Measurements from ENCODE around the gene PFKFB3.

PFKFB3 gene

GRCh38 chr10:6219494-6219836 is 16.7 kb downstream of the PFKFB3 start:
- Histone ChIP-seq H3K27me3 (ENCODE audit: control insufficient read depth, low read length) (no peaks in the 10 kb centered on the region), H4K20me1 (ENCODE audit: control insufficient read depth, insufficient read depth, low read depth, low read length) (no peaks in the 10 kb centered on the region)

GRCh38 chr10:6220418-6221191 is 17.9 kb downstream of the PFKFB3 start:
- H3K4me1 ChIP-seq (ENCODE audit: control insufficient read depth, low read length), result no peaks in the 10 kb centered on the region
- H3K79me2 ChIP-seq (ENCODE audit: control insufficient read depth, low read length), result no peaks in the 10 kb centered on the region
- H3F3A ChIP-seq (ENCODE audit: control insufficient read depth, insufficient read depth), result no peaks in the 10 kb centered on the region
- H3K4me3 ChIP-seq (ENCODE audit: low read length), result no peak overlapping the region
- H3K9me2 ChIP-seq (replicated peaks; ENCODE audit: control insufficient read depth, low read length), result no peaks in the 10 kb centered on the region
- H3K4me2 ChIP-seq (ENCODE audit: low read length), result no peak overlapping the region
- no peaks in the 10 kb centered on the region for H3K27me3 ChIP-seq (ENCODE audit: control insufficient read depth, low read length)
- no peak for TF ChIP-seq CTCF (IDR thresholded peaks at IDR 0.05; ENCODE audit: low read depth, low read length, poor library complexity, severe bottlenecking)
- no peak for TF ChIP-seq EZH2phosphoT487 (IDR thresholded peaks at IDR 0.05; ENCODE audit: borderline replicate concordance, low read length)
- H4K20me1 ChIP-seq (ENCODE audit: control insufficient read depth, insufficient read depth, low read depth, low read length), result no peaks in the 10 kb centered on the region
- H3K9me3 ChIP-seq (ENCODE audit: control insufficient read depth, insufficient read depth, low read length), result no peaks in the 10 kb centered on the region
- H3K36me3 ChIP-seq (ENCODE audit: control insufficient read depth, low read length), result peaks cover 96% of the 10 kb centered on the region
- H3K27ac ChIP-seq (ENCODE audit: low read depth, low read length), result no peak overlapping the region

More at GRCh38 chr10:6219494-6219836, 16.7 kb downstream of the PFKFB3 start:
- H3K4me3 ChIP-seq (ENCODE audit: low read length), result no peak overlapping the region
- H3K9me2 ChIP-seq (replicated peaks; ENCODE audit: control insufficient read depth, low read length), result no peaks in the 10 kb centered on the region
- H3K4me2 ChIP-seq (ENCODE audit: low read length), result no peak overlapping the region
- no peak overlapping the region for H3K27ac ChIP-seq (ENCODE audit: low read depth, low read length)
- H3K9me3 ChIP-seq (ENCODE audit: control insufficient read depth, insufficient read depth, low read length), result no peaks in the 10 kb centered on the region
- peaks cover 8% of the 10 kb centered on the region for H3K79me2 ChIP-seq (ENCODE audit: control insufficient read depth, low read length)
- no peaks in the 10 kb centered on the region for H3K4me1 ChIP-seq (ENCODE audit: control insufficient read depth, low read length)
- peaks cover 96% of the 10 kb centered on the region for H3K36me3 ChIP-seq (ENCODE audit: control insufficient read depth, low read length)
- no peaks in the 10 kb centered on the region for H3F3A ChIP-seq (ENCODE audit: control insufficient read depth, insufficient read depth)
- TF ChIP-seq CTCF (IDR thresholded peaks at IDR 0.05; ENCODE audit: low read depth, low read length, poor library complexity, severe bottlenecking) (no peak), EZH2phosphoT487 (IDR thresholded peaks at IDR 0.05; ENCODE audit: borderline replicate concordance, low read length) (no peak)

- no peak overlapping the region for H3K4me2 ChIP-seq (ENCODE audit: low read length)
- no peak overlapping the region for H3K27ac ChIP-seq (ENCODE audit: low read depth, low read length)
- no peaks in the 10 kb centered on the region for H4K20me1 ChIP-seq (ENCODE audit: control insufficient read depth, insufficient read depth, low read depth, low read length)
Observed at GRCh38 chr10:6221192-6221940, 18.6 kb downstream of the PFKFB3 start.

More at GRCh38 chr10:6221192-6221940, 18.6 kb downstream of the PFKFB3 start:
- H3K36me3 ChIP-seq (ENCODE audit: control insufficient read depth, low read length), result peaks cover 96% of the 10 kb centered on the region
- no peaks in the 10 kb centered on the region for H3K9me2 ChIP-seq (replicated peaks; ENCODE audit: control insufficient read depth, low read length)
- no peaks in the 10 kb centered on the region for H3F3A ChIP-seq (ENCODE audit: control insufficient read depth, insufficient read depth)
- no peak overlapping the region for H3K4me3 ChIP-seq (ENCODE audit: low read length)
- H3K79me2 ChIP-seq (ENCODE audit: control insufficient read depth, low read length), result no peaks in the 10 kb centered on the region
- H3K4me1 ChIP-seq (ENCODE audit: control insufficient read depth, low read length), result no peaks in the 10 kb centered on the region
- no peaks in the 10 kb centered on the region for H3K9me3 ChIP-seq (ENCODE audit: control insufficient read depth, insufficient read depth, low read length)
- no peak for TF ChIP-seq CTCF (IDR thresholded peaks at IDR 0.05; ENCODE audit: low read depth, low read length, poor library complexity, severe bottlenecking)
- H3K27me3 ChIP-seq (ENCODE audit: control insufficient read depth, low read length), result no peaks in the 10 kb centered on the region
